Right atrium auricular region (tissue), 2 donors: ENCODE measurements around the gene EIF3I. TPM values are rescaled to one million over a fixed set of nuclear protein-coding genes. Genes with fewer than 3 reads are reported as not detected.
"Not testable (repeated sequence)": the region's sequence is repeated elsewhere in the genome, so short reads cannot be mapped to it uniquely, and the experiment has no call there.

Experiments used
- DNase-seq: peaks from one replicate; pipeline ENCODE4 v3.0.0-alpha.2; 2019; ENCODE audit warnings: low spot score
- H3K27ac ChIP-seq, 2 donors: fragments of 200-600 bp; sonication (generic); 1 replicate in 1 of 2; 2 replicates in 1 of 2; pipeline ENCODE4 v1.5.1; 2016 to 2019
- H3K27me3 ChIP-seq, 2 donors: fragments of 200-600 bp; sonication (generic); one replicate each; pipeline versions ENCODE4 v1.5.1 to v1.6.0; 2017 to 2019
- H3K36me3 ChIP-seq: fragments of 200-600 bp; sonication (generic); one replicate; pipeline ENCODE4 v1.5.1; 2016
- H3K4me1 ChIP-seq, 2 donors: fragments of 200-600 bp; sonication (generic); one replicate each; pipeline versions ENCODE4 v1.5.1 to v1.6.0; 2017 to 2019
- H3K4me3 ChIP-seq, 2 donors: fragments of 200-600 bp; sonication (generic); 1 replicate in 1 of 2; 2 replicates in 1 of 2; pipeline ENCODE4 v1.5.1; 2017 to 2019; ENCODE audit warnings: mild to moderate bottlenecking in 1 of 2, moderate library complexity in 1 of 2
- H3K9me3 ChIP-seq, 2 donors: fragments of 200-600 bp; sonication (generic); one replicate each; pipeline ENCODE4 v1.5.1; 2019
- CTCF ChIP-seq, 2 donors: fragments of 200-600 bp; sonication (generic); IDR thresholded peaks; one replicate each; pipeline ENCODE4 v1.5.1; 2019; ENCODE audit warnings: antibody characterized with exemption in 2 of 2
- total RNA-seq, 2 donors: library from RNA; depleted of rRNA; stranded (reverse); fragments of >200 nt; gene quantifications; one replicate each; pipeline ENCODE4 v1.1.0, GENCODE V29; 2016

Gene EIF3I
- total RNA-seq, 2 donors from 2014 or later: 123 to 131 TPM

- Histone ChIP-seq H3K36me3 (no peaks in the 10 kb centered on the region), H3K27me3 (no peaks in the 10 kb centered on the region), H3K27ac (no peak overlapping the region), H3K4me1 (peaks cover 0 to 5% of the 10 kb centered on the region in 2 donors), H3K9me3 (no peaks in the 10 kb centered on the region), H3K4me3 (no peak overlapping the region)
- no peak for TF ChIP-seq CTCF (IDR thresholded peaks at IDR 0.05)
- DNase-seq: no peak
These were observed 34.4 kb downstream of the EIF3I start for GRCh38 chr1:32256473-32257226.

GRCh38 chr1:32257227-32257508 lies 35.0 kb downstream of the EIF3I start:
- Histone ChIP-seq H3K27me3 (no peaks in the 10 kb centered on the region), H3K9me3 (no peaks in the 10 kb centered on the region), H3K4me3 (no peak overlapping the region), H3K4me1 (peaks cover 0 to 3% of the 10 kb centered on the region in 2 donors), H3K27ac (no peak overlapping the region), H3K36me3 (no peaks in the 10 kb centered on the region)
- TF ChIP-seq CTCF (IDR thresholded peaks at IDR 0.05): no peak
- DNase-seq: no peak

GRCh38 chr1:32263236-32263593 lies 41.0 kb downstream of the EIF3I start:
- not testable (repeated sequence) for H3K36me3 ChIP-seq, H3K27me3 ChIP-seq, DNase-seq, H3K4me3 ChIP-seq, H3K4me1 ChIP-seq, H3K9me3 ChIP-seq, H3K27ac ChIP-seq

- no peaks in the 10 kb centered on the region for H3K36me3 ChIP-seq
- H3K9me3 ChIP-seq: no peaks in the 10 kb centered on the region
- no peak for TF ChIP-seq CTCF (IDR thresholded peaks at IDR 0.05)
- no peaks in the 10 kb centered on the region for H3K4me1 ChIP-seq
- no peak overlapping the region for H3K4me3 ChIP-seq
- DNase-seq: no peak
- no peaks in the 10 kb centered on the region for H3K27me3 ChIP-seq
- H3K27ac ChIP-seq: no peak overlapping the region
These were observed 41.5 kb downstream of the EIF3I start for GRCh38 chr1:32263744-32264143.

GRCh38 chr1:32265846-32266245 lies 43.6 kb downstream of the EIF3I start:
- Histone ChIP-seq H3K27ac (no peak overlapping the region), H3K4me3 (no peak overlapping the region), H3K27me3 (no peaks in the 10 kb centered on the region), H3K36me3 (no peaks in the 10 kb centered on the region), H3K9me3 (no peaks in the 10 kb centered on the region), H3K4me1 (no peaks in the 10 kb centered on the region)
- TF ChIP-seq CTCF (IDR thresholded peaks at IDR 0.05): no peak
- DNase-seq: no peak

- Histone ChIP-seq H3K27me3 (no peaks in the 10 kb centered on the region), H3K36me3 (no peaks in the 10 kb centered on the region), H3K4me3 (no peak overlapping the region), H3K4me1 (no peaks in the 10 kb centered on the region), H3K9me3 (no peaks in the 10 kb centered on the region), H3K27ac (no peak overlapping the region)
- DNase-seq: no peak
- no peak for TF ChIP-seq CTCF (IDR thresholded peaks at IDR 0.05)
These were observed 44.8 kb downstream of the EIF3I start for GRCh38 chr1:32266921-32267591.
